ENCODE measurements around the gene TRPM2. TPM values are rescaled to one million over a fixed set of nuclear protein-coding genes. Genes with fewer than 3 reads are reported as not detected.

TRPM2 gene
- total RNA-seq, 3 donors from 2014 or later (not counting 1 experiment from before 2014, with no cell fraction given): 21.7 to 70.5 (median 25.2) TPM

DNA sequence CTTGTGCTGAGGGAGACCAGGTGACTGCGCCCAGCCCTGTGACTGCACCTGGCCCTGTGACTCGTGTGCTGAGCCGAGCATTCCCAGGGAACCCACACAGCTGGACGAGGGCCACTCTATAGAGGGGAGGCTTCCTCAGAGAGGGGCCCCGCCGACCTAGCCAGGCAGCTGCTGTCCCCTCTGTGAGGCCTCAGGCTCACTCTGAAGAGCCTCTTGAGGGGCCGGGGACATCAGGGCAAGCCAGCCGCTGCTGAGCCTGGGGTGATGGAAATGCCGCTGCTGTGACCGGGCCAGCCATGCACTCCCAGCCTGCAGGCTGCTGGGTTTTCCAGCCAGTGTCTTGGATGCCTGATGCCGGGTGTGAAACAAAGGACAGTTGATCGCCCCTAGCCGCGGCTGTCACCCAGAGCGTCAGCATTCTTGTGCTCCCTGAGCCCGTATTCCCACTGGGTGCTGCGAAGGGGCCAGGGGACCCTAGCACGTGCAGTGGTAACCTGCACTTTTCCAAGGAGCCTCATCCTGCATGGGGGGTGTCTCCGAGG is 36.1 kb upstream of the TRPM2 start:
- H3K4me1 ChIP-seq (ENCODE audit: control insufficient read depth, insufficient read depth, low read length): no peaks in the 10 kb centered on the region
- H3K27ac ChIP-seq (ENCODE audit: low read length): no peak overlapping the region
- H3K4me3 Mint-ChIP-seq: no peak overlapping the region
- H3K27me3 Mint-ChIP-seq (ENCODE audit: low read depth in 2 of 2): no peaks in the 10 kb centered on the region
- H3K27ac Mint-ChIP-seq: no peak overlapping the region
- H3K9me3 ChIP-seq (ENCODE audit: control insufficient read depth, insufficient read depth, low read length): no peaks in the 10 kb centered on the region
- no peaks in the 10 kb centered on the region for H3K36me3 Mint-ChIP-seq
- H3K36me3 ChIP-seq (ENCODE audit: control insufficient read depth, insufficient read depth, low read length): peaks cover 37% of the 10 kb centered on the region
- no peak for TF ChIP-seq CTCF (IDR thresholded peaks at IDR 0.05)
- DNase-seq: no peak
- H3K4me1 Mint-ChIP-seq: peaks cover 0 to 4% of the 10 kb centered on the region in 2 donors
- no peak for ATAC-seq
- 97% methylated on average over 19 of the region's 19 CpGs for WGBS (ENCODE audit: insufficient coverage)
- no peaks in the 10 kb centered on the region for H3K9me3 Mint-ChIP-seq
- no peak overlapping the region for H3K4me3 ChIP-seq (ENCODE audit: low read length)
- intact Hi-C loops (cut with micrococcal nuclease): no loop called here
- H3K27me3 ChIP-seq (ENCODE audit: control insufficient read depth, insufficient read depth, low read length): no peaks in the 10 kb centered on the region

DNA sequence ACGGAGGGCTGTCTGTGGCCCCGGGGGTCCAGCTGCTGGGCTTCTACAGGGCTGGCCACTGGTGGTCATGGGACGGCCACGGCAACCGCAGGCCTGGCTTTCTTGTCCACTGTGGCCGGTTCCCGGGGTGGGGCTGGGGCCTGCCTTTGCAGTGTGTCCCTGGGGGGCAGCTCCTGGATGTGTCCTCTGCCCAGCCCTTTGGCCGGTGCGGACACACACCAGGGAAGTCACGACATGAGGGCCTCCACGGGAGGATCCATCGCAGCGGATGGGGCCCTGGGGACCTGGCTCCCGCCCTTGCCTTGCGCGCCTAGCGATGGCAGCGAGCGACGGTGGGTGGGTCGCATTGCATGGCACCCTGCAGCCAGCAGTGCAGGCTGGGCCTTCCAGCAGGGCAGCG is 35.5 kb upstream of the TRPM2 start:
- 95% methylated on average over 22 of the region's 22 CpGs for WGBS (ENCODE audit: insufficient coverage)

GRCh38 chr21:44318489-44319285 is 34.7 kb upstream of the TRPM2 start:
- no peak overlapping the region for H3K27ac Mint-ChIP-seq
- 96% methylated on average over 25 of the region's 25 CpGs for WGBS (ENCODE audit: insufficient coverage)
- peaks cover 32% of the 10 kb centered on the region for H3K36me3 ChIP-seq (ENCODE audit: control insufficient read depth, insufficient read depth, low read length)
- intact Hi-C loops (cut with micrococcal nuclease): no loop called here
- ATAC-seq (no peak), DNase-seq (no peak)
- no peaks in the 10 kb centered on the region for H3K27me3 Mint-ChIP-seq (ENCODE audit: low read depth in 2 of 2)
- no peak overlapping the region for H3K27ac ChIP-seq (ENCODE audit: low read length)
- H3K4me1 ChIP-seq (ENCODE audit: control insufficient read depth, insufficient read depth, low read length): no peaks in the 10 kb centered on the region
- H3K9me3 Mint-ChIP-seq: no peaks in the 10 kb centered on the region
- H3K4me3 Mint-ChIP-seq: no peak overlapping the region
- no peak overlapping the region for H3K4me3 ChIP-seq (ENCODE audit: low read length)
- H3K27me3 ChIP-seq (ENCODE audit: control insufficient read depth, insufficient read depth, low read length): no peaks in the 10 kb centered on the region
- no peaks in the 10 kb centered on the region for H3K9me3 ChIP-seq (ENCODE audit: control insufficient read depth, insufficient read depth, low read length)
- H3K36me3 Mint-ChIP-seq: no peaks in the 10 kb centered on the region
- TF ChIP-seq CTCF (IDR thresholded peaks at IDR 0.05): no peak
- H3K4me1 Mint-ChIP-seq: peaks cover 0 to 4% of the 10 kb centered on the region in 2 donors

More for the DNA sequence above, 35.5 kb upstream of the TRPM2 start:
- H3K27ac Mint-ChIP-seq: no peak overlapping the region
- Histone ChIP-seq H3K4me1 (ENCODE audit: control insufficient read depth, insufficient read depth, low read length) (no peaks in the 10 kb centered on the region), H3K27me3 (ENCODE audit: control insufficient read depth, insufficient read depth, low read length) (no peaks in the 10 kb centered on the region), H3K9me3 (ENCODE audit: control insufficient read depth, insufficient read depth, low read length) (no peaks in the 10 kb centered on the region), H3K36me3 (ENCODE audit: control insufficient read depth, insufficient read depth, low read length) (peaks cover 36% of the 10 kb centered on the region), H3K4me3 (ENCODE audit: low read length) (no peak overlapping the region), H3K27ac (ENCODE audit: low read length) (no peak overlapping the region)
- H3K4me3 Mint-ChIP-seq: no peak overlapping the region
- H3K4me1 Mint-ChIP-seq: peaks cover 0 to 4% of the 10 kb centered on the region in 2 donors
- intact Hi-C loops (cut with micrococcal nuclease): no loop called here
- H3K27me3 Mint-ChIP-seq (ENCODE audit: low read depth in 2 of 2): no peaks in the 10 kb centered on the region
- H3K36me3 Mint-ChIP-seq: no peaks in the 10 kb centered on the region
- no peaks in the 10 kb centered on the region for H3K9me3 Mint-ChIP-seq
- no peak for DNase-seq
- no peak for ATAC-seq
- no peak for TF ChIP-seq CTCF (IDR thresholded peaks at IDR 0.05)
